PC-9 (cell line): ENCODE results near the gene OR9A4. TPM values are rescaled to one million over a fixed set of nuclear protein-coding genes. Genes with fewer than 3 reads are reported as not detected.

Experiments used
- BruUV-seq: library from RNA; stranded (reverse); fragments of 400-500 nt; replicated peaks from 2 replicates; lab custom pipeline; 2021; lab: Mats Ljungman, UMichigan
- CTCF ChIA-PET: fragments of 300-600 bp; sonication (Branson Sonifier 250); formaldehyde crosslinking; loops from one replicate; lab custom pipeline; 2022; ENCODE audit warnings: antibody characterized with exemption; lab: Charles Lee
- POLR2A ChIA-PET: fragments of 300-600 bp; sonication (Branson Sonifier 250); formaldehyde crosslinking; loops from one replicate; lab custom pipeline; 2022; ENCODE audit warnings: antibody characterized with exemption; ENCODE audit not compliant: unreplicated experiment; lab: Charles Lee
- DNase-seq, 2 experiments: peaks; one replicate each; pipeline versions ENCODE4 v3.0.0 to v3.0.0-alpha.2; 2015 to 2022; ENCODE audit warnings: mixed read lengths in 1 of 2
- H2AFZ ChIP-seq: fragments of 200-600 bp; sonication (generic); 2 replicates; pipeline ENCODE4 v1.8.1; 2017; ENCODE audit warnings: antibody characterized with exemption
- H3F3A ChIP-seq: fragments of 200-600 bp; sonication (generic); 2 replicates; pipeline ENCODE4 v1.8.1; 2017; ENCODE audit warnings: antibody characterized with exemption, mild to moderate bottlenecking, low read depth; ENCODE audit not compliant: insufficient read depth
- H3K27ac ChIP-seq: fragments of 200-600 bp; sonication (generic); 2 replicates; pipeline ENCODE4 v1.6.1; 2016; ENCODE audit warnings: mixed run types
- H3K27me3 ChIP-seq: fragments of 200-600 bp; sonication (generic); 2 replicates; pipeline ENCODE4 v1.6.1; 2016; ENCODE audit warnings: low read depth, mixed run types; ENCODE audit not compliant: insufficient read depth
- H3K36me3 ChIP-seq: fragments of 200-600 bp; sonication (generic); 2 replicates; pipeline ENCODE4 v1.6.1; 2016; ENCODE audit warnings: low read depth, mixed run types
- H3K4me1 ChIP-seq: fragments of 200-600 bp; sonication (generic); replicated peaks from 2 replicates; pipeline ENCODE4 v1.6.1; 2016; ENCODE audit warnings: mixed run types; ENCODE audit not compliant: insufficient read depth
- H3K4me2 ChIP-seq: fragments of 200-600 bp; sonication (generic); 2 replicates; pipeline ENCODE4 v1.6.1; 2017; ENCODE audit warnings: mixed run types
- H3K4me3 ChIP-seq: fragments of 200-600 bp; sonication (generic); 2 replicates; pipeline ENCODE4 v1.6.1; 2016; ENCODE audit warnings: mixed run types
- H3K79me2 ChIP-seq: fragments of 200-600 bp; sonication (generic); 2 replicates; pipeline ENCODE4 v1.6.1; 2017; ENCODE audit warnings: low read depth, mixed run types
- H3K9me2 ChIP-seq: fragments of 200-600 bp; sonication (generic); 2 replicates; pipeline ENCODE4 v1.8.1; 2017; ENCODE audit warnings: mild to moderate bottlenecking; ENCODE audit not compliant: insufficient read depth
- H3K9me3 ChIP-seq: fragments of 200-600 bp; sonication (generic); 2 replicates; pipeline ENCODE4 v1.8.1; 2016; ENCODE audit warnings: low read depth; ENCODE audit not compliant: insufficient read depth
- H4K20me1 ChIP-seq: fragments of 200-600 bp; sonication (generic); 2 replicates; pipeline ENCODE4 v1.8.1; 2017; ENCODE audit not compliant: insufficient read depth
- EZH2 ChIP-seq: fragments of 200-600 bp; sonication (generic); IDR thresholded peaks from 2 replicates; pipeline ENCODE4 v1.8.0; 2017; ENCODE audit warnings: antibody characterized with exemption, low read depth
- intact Hi-C: fragments of 100-400 bp; cut with micrococcal nuclease; formaldehyde crosslinking; loops from one replicate; pipeline ENCODE4 v1.10.0; 2022; ENCODE audit not compliant: unreplicated experiment
- total RNA-seq: library from RNA; stranded (reverse); gene quantifications from 2 replicates; pipeline ENCODE4 v1.2.3, GENCODE V29; 2021
- TF ChIP-seq, protein P1 (sequence below): fragments of 200-600 bp; sonication (generic); conservative IDR thresholded peaks from 2 replicates; pipeline ENCODE4 v1.6.1; 2017; ENCODE audit warnings: mixed run types, antibody characterized with exemption, mild to moderate bottlenecking, moderate library complexity

The OR9A4 gene
- total RNA-seq, 1 experiment from 2014 or later: not detected

- CTCF ChIA-PET: no interaction called here
- H4K20me1 ChIP-seq: no peaks in the 10 kb centered on the region
- no peak overlapping the region for H3K27ac ChIP-seq
- intact Hi-C loops: no loop called here
- H3F3A ChIP-seq: no peaks in the 10 kb centered on the region
- no peak for TF ChIP-seq EZH2
- TF ChIP-seq, protein P1, sequence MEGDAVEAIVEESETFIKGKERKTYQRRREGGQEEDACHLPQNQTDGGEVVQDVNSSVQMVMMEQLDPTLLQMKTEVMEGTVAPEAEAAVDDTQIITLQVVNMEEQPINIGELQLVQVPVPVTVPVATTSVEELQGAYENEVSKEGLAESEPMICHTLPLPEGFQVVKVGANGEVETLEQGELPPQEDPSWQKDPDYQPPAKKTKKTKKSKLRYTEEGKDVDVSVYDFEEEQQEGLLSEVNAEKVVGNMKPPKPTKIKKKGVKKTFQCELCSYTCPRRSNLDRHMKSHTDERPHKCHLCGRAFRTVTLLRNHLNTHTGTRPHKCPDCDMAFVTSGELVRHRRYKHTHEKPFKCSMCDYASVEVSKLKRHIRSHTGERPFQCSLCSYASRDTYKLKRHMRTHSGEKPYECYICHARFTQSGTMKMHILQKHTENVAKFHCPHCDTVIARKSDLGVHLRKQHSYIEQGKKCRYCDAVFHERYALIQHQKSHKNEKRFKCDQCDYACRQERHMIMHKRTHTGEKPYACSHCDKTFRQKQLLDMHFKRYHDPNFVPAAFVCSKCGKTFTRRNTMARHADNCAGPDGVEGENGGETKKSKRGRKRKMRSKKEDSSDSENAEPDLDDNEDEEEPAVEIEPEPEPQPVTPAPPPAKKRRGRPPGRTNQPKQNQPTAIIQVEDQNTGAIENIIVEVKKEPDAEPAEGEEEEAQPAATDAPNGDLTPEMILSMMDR: no peak
- no peak for DNase-seq
- H3K27me3 ChIP-seq: no peaks in the 10 kb centered on the region
- BruUV-seq: no TSS peak
- H3K9me3 ChIP-seq: 0 out of 2 replicates have a peak, but pooled peaks cover 8% of the 10 kb centered on the region
- no peak overlapping the region for H3K4me2 ChIP-seq
- no peaks in the 10 kb centered on the region for H3K36me3 ChIP-seq
- no peak overlapping the region for H2AFZ ChIP-seq
- H3K9me2 ChIP-seq: no peaks in the 10 kb centered on the region
- H3K4me1 ChIP-seq: no peaks in the 10 kb centered on the region
- H3K79me2 ChIP-seq: no peaks in the 10 kb centered on the region
- no peak overlapping the region for H3K4me3 ChIP-seq
- POLR2A ChIA-PET: no interaction called here
Measured at GRCh38 chr7:141945356-141945755, 29.2 kb downstream of the OR9A4 start.

DNA sequence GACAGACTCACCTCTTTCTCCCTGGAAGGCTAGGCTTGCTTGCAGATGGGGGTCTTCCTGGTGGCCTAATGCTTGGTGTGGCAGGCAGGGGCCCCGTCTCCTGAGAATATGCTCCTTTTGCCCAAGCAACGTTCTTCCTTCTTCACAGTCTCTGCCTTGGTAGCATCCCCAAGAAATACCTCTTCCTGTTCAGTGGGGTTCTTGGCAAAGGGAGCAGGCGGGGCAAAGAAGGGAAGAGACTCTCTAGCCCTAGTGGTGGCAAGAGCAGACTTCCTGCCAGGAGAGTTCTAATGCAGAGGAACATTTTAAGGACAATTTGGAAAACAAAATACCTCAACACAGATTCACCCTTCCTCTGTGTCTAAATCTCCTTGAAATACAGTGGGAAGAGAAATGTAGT is 30.6 kb downstream of the OR9A4 start, which contains the start of gene CLEC5A:
Gene CLEC5A (minus strand): TSS at position 179 of the 400 bp plus-strand sequence. CDS start 682 bp downstream, outside the sequence.
- H3K79me2 ChIP-seq: no peaks in the 10 kb centered on the region
- CTCF ChIA-PET: no interaction called here
- no peaks in the 10 kb centered on the region for H3K27me3 ChIP-seq
- no peak within 1 kb of the TSS for H3K4me3 ChIP-seq
- no peaks in the 10 kb centered on the region for H3K36me3 ChIP-seq
- POLR2A ChIA-PET: interaction anchor here (0.6 kb wide), 1 partner anchor 1245 kb away, joined by 6 read pairs; no protein-coding TSS in a partner anchor
- no peak for DNase-seq
- TF ChIP-seq, protein P1: no peak
- no TSS peak for BruUV-seq
- 0 out of 2 replicates have a peak, but pooled peaks cover 2% of the 10 kb centered on the region for H3K9me3 ChIP-seq
- H4K20me1 ChIP-seq: no peaks in the 10 kb centered on the region
- no peaks in the 10 kb centered on the region for H3K4me1 ChIP-seq
- no peak within 1 kb of the TSS for H3K27ac ChIP-seq
- H3F3A ChIP-seq: no peaks in the 10 kb centered on the region
- no peak within 1 kb of the TSS for H2AFZ ChIP-seq
- intact Hi-C loops: no loop called here
- H3K4me2 ChIP-seq: no peak within 1 kb of the TSS
- H3K9me2 ChIP-seq: no peaks in the 10 kb centered on the region

GRCh38 chr7:141949021-141949420 is 32.8 kb downstream of the OR9A4 start:
- H3K4me1 ChIP-seq: no peaks in the 10 kb centered on the region
- H3K79me2 ChIP-seq: no peaks in the 10 kb centered on the region
- TF ChIP-seq EZH2: no peak
- TF ChIP-seq, protein P1: no peak
- POLR2A ChIA-PET: no interaction called here
- H2AFZ ChIP-seq: no peak overlapping the region
- no TSS peak for BruUV-seq
- no peak for DNase-seq
- intact Hi-C loops: no loop called here
- H3F3A ChIP-seq: no peaks in the 10 kb centered on the region
- no peaks in the 10 kb centered on the region for H4K20me1 ChIP-seq
- H3K9me2 ChIP-seq: no peaks in the 10 kb centered on the region
- no peaks in the 10 kb centered on the region for H3K9me3 ChIP-seq
- CTCF ChIA-PET: no interaction called here
- H3K27ac ChIP-seq: no peak overlapping the region
- H3K4me3 ChIP-seq: no peak overlapping the region
- H3K4me2 ChIP-seq: no peak overlapping the region
- H3K27me3 ChIP-seq: no peaks in the 10 kb centered on the region
- no peaks in the 10 kb centered on the region for H3K36me3 ChIP-seq
